GM19324 (cell line): ENCODE results near the gene CRABP2.

Source experiments
- ATAC-seq: cut with Tn5 transposase; IDR thresholded peaks from one replicate; pipeline ENCODE4 v1.9.1; 2021; ENCODE audit warnings: mild to moderate bottlenecking, moderate library complexity; ENCODE audit not compliant: unreplicated experiment, low FRiP score

CRABP2 gene

DNA sequence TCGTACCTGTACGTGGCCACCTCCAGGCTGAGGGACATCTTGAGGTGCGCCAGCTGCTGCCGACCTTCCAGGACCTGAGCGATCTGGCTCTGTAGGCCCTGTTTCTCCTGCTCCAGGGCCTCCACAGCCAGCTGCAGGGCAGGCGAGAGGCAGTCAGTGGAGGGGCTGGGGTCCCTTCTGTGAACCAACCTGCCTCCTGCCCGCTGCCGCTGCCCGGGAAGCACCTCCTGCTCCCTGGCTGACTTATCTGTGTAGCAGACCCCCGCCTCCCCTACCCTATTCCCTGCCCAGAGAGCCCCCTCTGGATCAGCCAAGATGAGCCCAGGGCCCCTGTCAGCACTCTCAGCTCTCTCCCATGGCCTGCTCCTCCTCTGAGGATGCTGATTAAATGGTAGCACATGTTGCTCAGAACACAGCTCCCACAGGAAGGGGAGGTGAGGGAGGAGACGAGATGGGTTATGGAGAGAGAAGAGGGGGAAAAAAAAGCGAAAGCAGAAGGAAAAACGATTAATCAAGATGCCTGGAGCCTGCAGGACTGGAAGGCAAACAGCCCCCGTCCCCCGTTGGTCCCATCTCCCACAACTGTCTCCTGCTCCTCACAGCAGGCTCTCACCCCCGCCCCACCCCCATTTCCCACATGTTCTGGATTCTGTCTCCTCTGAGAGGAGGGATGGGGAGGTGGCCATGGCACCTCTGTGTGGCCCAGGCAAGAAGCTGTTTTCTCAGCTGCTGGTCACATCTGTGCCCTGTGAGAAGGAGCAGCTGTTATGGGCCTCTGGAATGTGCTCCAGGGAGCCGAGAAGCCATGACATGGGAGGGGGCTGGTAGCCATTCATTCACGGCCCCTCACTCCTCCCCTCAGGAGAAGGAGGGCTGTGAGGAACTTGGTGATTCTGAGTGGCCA lies 29.9 kb downstream of the CRABP2 start:
- ATAC-seq: no peak

- no peak for ATAC-seq
These were observed 31.8 kb downstream of the CRABP2 start for GRCh38 chr1:156673387-156674121.

- no peak for ATAC-seq
These were observed 33.6 kb downstream of the CRABP2 start for GRCh38 chr1:156671804-156672203.

- ATAC-seq: no peak
These were observed 34.6 kb downstream of the CRABP2 start for GRCh38 chr1:156670791-156671190.

DNA sequence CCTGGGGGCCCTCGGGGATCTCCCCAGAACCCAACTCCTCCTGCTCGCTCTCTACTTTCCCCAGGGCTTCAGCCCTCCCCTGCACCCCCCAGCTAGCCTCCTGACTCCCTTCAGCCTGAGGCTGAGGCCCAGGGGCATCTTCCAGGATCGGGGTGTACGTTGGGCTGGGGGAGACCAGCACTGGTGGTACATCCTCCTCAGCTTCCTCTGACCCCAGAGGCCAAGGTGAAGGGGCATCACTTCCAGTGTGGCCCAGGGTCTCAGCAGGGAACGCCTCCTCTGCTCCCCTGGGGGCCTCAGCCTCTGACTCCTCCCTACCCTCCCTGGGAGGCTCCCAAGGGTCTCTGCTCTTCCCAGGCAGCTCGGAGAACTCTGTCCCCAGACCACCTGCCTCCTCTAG lies 35.0 kb downstream of the CRABP2 start:
- ATAC-seq: no peak

DNA sequence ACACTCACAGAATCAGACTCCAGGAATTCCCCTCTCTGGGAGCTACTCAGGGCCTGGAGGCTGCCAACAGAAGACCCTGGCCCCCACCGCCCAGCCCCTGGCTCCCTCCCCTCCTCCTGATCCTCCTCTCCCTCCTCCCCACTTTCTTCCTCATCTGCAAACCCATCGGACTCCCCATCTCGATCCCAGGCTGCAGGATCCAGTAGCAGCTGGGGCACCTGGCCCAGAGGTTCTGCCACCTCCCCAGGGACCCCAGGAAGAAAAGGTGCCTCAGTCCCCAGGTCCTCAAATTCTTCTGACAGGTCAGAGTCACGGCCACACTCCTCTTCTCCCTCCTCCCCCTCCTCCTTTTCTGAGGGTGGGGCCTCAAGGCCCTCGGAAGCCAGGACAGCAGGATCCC lies 35.6 kb downstream of the CRABP2 start:
- ATAC-seq: no peak

- no peak for ATAC-seq
These were observed 36.4 kb downstream of the CRABP2 start for GRCh38 chr1:156668801-156669637.

DNA sequence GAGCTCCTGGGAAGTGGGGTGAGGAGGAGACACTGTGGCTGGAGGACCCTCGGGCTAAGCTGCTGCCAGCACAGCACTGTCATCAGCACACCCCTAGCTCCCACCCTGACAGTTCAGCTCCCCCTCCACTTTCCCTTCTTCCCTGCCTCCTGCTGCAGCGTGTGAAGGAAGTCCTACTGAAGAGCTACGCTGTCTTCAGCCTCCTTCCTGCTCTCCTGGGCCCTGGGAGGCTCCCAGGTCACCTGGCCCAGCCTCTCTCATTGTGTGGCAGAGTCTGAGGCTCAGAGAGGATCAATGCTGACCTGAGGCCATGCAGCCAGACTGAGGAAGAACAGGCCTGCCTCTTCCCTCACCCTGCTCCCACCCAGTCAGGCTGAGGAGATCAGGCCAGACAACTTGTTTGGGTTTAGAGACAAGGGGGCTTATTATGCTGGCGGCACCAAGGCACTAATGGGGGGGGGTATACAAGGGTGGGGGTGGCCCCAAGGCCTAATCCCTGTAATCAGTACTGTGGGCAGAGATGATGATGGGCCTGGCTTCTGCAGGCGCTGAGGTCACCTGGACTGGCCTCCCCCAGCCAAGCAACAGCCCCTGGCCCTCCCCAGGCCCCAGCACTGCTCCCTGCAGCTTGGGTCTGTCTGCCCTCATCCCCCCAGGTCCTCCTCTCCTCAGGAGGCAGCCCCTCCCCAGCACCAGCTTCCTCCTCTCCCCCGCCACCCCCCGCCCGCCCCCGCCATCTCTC lies 37.2 kb downstream of the CRABP2 start:
- ATAC-seq: no peak

DNA sequence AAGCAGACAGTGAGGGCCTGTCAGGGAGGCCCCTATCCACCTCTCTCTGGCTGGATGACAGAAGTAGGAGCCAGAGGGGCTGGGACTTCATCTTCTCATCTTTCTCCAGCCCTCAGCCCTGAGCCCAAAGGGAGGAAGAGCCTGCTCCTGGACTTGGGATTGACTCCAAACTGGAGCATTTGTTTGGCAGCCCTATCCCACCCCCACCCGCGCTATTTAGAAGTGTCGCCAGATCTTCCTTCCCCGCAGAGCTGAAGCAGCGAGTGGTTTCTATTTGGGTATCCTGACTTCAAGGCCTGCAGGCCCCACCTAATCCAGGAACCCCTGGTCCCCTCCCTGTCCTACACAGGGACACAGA lies 37.8 kb downstream of the CRABP2 start:
- no peak for ATAC-seq

DNA sequence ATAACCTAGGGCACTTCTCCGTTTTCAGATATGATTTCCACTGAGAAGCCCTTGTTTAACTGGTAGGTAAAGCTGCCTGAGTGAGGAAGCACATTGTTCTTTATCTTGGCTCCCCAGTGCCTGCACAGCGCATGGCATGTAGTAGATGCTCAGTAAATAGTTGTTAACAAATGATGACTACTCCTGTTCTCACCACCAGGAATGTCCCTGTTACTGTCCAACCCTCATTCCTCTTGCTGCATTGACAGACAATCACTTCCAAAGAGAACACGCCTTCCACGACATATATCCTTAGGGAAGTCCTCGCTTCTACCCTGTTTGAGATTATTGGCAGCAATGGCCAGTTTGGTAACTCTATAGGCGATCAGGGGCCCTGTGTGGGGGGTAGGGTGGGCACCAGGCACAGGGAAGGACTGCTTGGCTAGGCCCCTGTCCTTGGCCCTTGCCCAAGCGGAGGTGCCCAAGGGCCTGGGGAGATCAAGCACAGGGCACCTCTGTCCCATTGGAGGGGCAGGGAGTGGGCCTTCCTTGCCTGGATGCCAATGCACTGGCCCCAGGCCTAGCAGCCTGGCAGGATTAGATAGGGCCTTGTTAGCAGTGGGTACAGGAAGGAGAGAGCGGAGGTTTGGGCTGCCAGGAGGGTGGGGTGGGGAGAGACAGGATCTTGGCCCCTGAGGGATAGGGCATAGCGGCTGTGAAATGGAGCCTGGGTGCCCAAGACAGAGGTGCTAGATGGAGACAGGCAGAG lies 38.3 kb downstream of the CRABP2 start:
- ATAC-seq: no peak

GRCh38 chr1:156665539-156665938 lies 39.8 kb downstream of the CRABP2 start:
- ATAC-seq: no peak

DNA sequence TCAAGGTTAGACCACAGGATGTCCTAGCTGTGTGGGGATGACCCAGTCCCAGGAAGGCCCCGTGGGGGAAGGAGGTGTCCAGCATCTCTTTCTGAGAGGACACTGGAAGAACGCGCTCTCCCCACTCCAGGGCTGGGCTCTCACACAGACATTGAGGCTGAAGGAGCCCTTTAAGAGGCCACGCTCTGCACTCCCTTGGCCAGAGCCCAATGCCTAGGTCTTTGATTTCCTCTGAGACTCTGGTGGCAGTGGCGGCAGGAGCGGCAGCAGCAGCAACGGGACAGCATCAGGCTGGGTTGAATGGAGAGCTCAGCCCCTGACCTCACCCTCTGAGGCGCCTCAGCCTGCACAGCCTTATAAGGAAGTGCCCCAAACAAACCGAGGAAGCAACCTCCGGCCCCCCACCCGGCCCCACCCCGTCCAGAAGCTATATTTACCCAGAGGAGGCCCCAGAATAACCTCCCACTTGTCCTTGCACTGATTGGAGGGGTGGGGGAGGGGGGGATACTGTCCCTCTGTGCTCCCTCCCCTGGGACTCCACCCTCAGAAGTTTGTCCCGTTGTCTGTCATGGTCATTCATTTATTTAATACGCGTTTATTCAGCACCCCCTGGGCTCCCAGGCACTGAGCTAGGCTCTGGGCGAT lies 40.5 kb downstream of the CRABP2 start:
- ATAC-seq: no peak

GRCh38 chr1:156664046-156664766 lies 41.2 kb downstream of the CRABP2 start:
- ATAC-seq: no peak

DNA sequence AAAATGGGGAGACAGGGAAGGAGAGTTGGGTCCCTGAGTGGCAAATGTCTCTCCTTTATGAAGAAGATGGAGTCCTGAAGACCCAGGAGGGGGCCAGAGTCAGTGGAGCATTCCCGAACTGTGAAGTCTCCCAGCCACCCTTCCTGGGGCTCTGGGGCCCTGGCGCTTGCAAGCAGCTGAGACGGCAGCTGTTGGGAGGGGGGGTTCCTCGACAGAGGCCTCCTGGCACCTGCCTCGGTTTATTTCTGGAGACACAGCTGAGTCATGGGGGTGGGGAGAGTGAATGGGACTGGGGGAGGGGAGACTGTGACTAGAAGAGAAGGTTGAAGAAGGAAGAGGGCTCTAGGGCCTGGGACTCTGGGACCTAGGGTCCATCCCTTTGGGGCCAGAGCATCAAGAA lies 42.2 kb downstream of the CRABP2 start:
- no peak for ATAC-seq

- no peak for ATAC-seq
These were observed 42.7 kb downstream of the CRABP2 start for GRCh38 chr1:156662800-156663055.

DNA sequence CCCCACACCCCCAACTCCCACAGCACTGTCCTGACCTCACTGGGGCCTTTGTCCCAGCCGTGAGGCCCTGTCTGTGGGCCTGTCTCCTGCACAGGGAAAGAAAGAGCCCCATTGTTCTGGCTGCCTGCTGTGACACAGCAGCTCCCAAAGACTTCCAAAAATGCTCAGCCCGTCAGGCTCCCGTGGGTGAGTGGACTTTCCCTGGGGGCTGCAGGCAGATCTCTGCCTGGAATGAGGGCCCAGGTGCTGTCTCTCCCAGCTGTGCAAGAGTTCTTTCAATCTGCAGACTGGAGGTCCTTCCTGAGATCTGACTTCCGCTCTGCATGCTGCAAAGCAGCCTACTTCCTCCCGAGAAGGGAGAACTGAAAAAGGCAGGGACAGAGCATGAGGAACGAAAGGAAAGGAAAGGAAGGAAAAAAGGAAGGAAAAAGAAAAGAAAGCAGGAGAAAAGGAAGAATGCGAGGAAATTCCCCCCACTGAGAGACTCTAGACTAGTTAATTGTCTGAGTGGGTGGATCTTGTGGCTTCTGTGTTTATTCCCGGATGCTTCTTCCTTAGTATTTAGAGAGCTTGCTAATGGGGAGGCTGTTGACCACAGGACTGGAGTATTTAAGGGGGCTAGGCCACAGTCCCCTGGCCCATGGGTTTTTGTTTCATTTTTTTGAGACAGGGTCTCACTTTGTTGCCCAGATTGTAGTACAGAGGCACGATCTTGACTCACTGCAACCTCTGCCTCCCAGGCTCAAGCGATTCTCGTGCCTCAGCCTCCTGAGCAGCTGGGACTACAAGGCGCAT lies 43.2 kb downstream of the CRABP2 start:
- ATAC-seq: no peak

GRCh38 chr1:156660752-156661112 lies 44.7 kb downstream of the CRABP2 start:
- ATAC-seq: no peak
